Trophoblast cell (in vitro differentiated cells and primary cell): ENCODE measurements around the gene ENPP6.
A peak's percentile ranks its signal among the peaks of the same experiment; 100 is the strongest.

Experiments
- DNase-seq, 2 donors: peaks; one replicate each; pipeline ENCODE4 v3.0.0-alpha.2; 2016
- H2AFZ ChIP-seq: 2 replicates; pipeline ENCODE4 v1.6.1; 2013; ENCODE audit warnings: low read length, moderate library complexity, mild to moderate bottlenecking; ENCODE audit not compliant: insufficient read depth, poor library complexity
- H2AK5ac ChIP-seq: 2 replicates; pipeline ENCODE4 v1.6.1; 2013; ENCODE audit warnings: mild to moderate bottlenecking, low read length
- H2BK120ac ChIP-seq: 2 replicates; pipeline ENCODE4 v1.6.1; 2013; ENCODE audit warnings: low read length, mild to moderate bottlenecking, moderate library complexity; ENCODE audit not compliant: insufficient read depth, poor library complexity
- H2BK12ac ChIP-seq: 2 replicates; pipeline ENCODE4 v1.6.1; 2013; ENCODE audit warnings: mild to moderate bottlenecking, low read length, moderate library complexity
- H2BK5ac ChIP-seq: 2 replicates; pipeline ENCODE4 v1.6.1; 2013; ENCODE audit warnings: low read length, low read depth, moderate library complexity, mild to moderate bottlenecking; ENCODE audit not compliant: poor library complexity
- H3K14ac ChIP-seq: 2 replicates; pipeline ENCODE4 v1.6.1; 2013; ENCODE audit warnings: mild to moderate bottlenecking, low read length
- H3K18ac ChIP-seq: 2 replicates; pipeline ENCODE4 v1.6.1; 2013; ENCODE audit warnings: mild to moderate bottlenecking, low read length
- H3K23ac ChIP-seq: 2 replicates; pipeline ENCODE4 v1.6.1; 2013; ENCODE audit warnings: low read length
- H3K27ac ChIP-seq: 2 replicates; pipeline ENCODE4 v1.5.1; 2013; ENCODE audit warnings: low read depth, mild to moderate bottlenecking, inconsistent platforms, low read length, moderate library complexity
- H3K27me3 ChIP-seq: 2 replicates; pipeline ENCODE4 v1.6.1; 2013; ENCODE audit warnings: inconsistent platforms, mild to moderate bottlenecking, low read length, moderate library complexity; ENCODE audit not compliant: insufficient read depth
- H3K36me3 ChIP-seq, 2 experiments: 1 replicate in 1 of 2; 2 replicates in 1 of 2; pipeline ENCODE4 v1.6.1; 2013; ENCODE audit warnings: low read length in 2 of 2, mild to moderate bottlenecking in 2 of 2, moderate library complexity in 1 of 2; ENCODE audit not compliant: insufficient read depth in 2 of 2, control insufficient read depth in 1 of 2
- H3K4ac ChIP-seq: 2 replicates; pipeline ENCODE4 v1.6.1; 2013; ENCODE audit warnings: low read depth, mild to moderate bottlenecking, low read length, moderate library complexity
- H3K4me1 ChIP-seq, 2 experiments: 1 replicate in 1 of 2; 2 replicates in 1 of 2; pipeline ENCODE4 v1.6.1; 2013; ENCODE audit warnings: low read length in 2 of 2, mild to moderate bottlenecking in 2 of 2, moderate library complexity in 1 of 2; ENCODE audit not compliant: insufficient read depth in 2 of 2, control insufficient read depth in 1 of 2
- H3K4me2 ChIP-seq: 2 replicates; pipeline ENCODE4 v1.6.1; 2013; ENCODE audit warnings: inconsistent platforms, mild to moderate bottlenecking, low read length, moderate library complexity
- H3K4me3 ChIP-seq: 2 replicates; pipeline ENCODE4 v1.5.1; 2013; ENCODE audit warnings: mild to moderate bottlenecking, low read depth, low read length, inconsistent platforms
- H3K79me1 ChIP-seq: one replicate; pipeline ENCODE4 v1.6.1; 2013; ENCODE audit warnings: low read length
- H3K79me2 ChIP-seq: 2 replicates; pipeline ENCODE4 v1.6.1; 2013; ENCODE audit warnings: low read length, mild to moderate bottlenecking; ENCODE audit not compliant: control insufficient read depth, insufficient read depth, poor library complexity
- H3K9ac ChIP-seq: 2 replicates; pipeline ENCODE4 v1.6.1; 2013; ENCODE audit warnings: mild to moderate bottlenecking, low read length
- H3K9me3 ChIP-seq: 2 replicates; pipeline ENCODE4 v1.6.1; 2013; ENCODE audit warnings: low read depth, mild to moderate bottlenecking, control low read depth, inconsistent platforms, low read length; ENCODE audit not compliant: insufficient read depth
- H4K12ac ChIP-seq: 2 replicates; pipeline ENCODE4 v1.6.1; 2013; ENCODE audit warnings: low read depth, mild to moderate bottlenecking, low read length, moderate library complexity
- H4K8ac ChIP-seq: 2 replicates; pipeline ENCODE4 v1.6.1; 2013; ENCODE audit warnings: low read depth, mild to moderate bottlenecking, low read length, moderate library complexity
- H4K91ac ChIP-seq: one replicate; pipeline ENCODE4 v1.6.1; 2013; ENCODE audit warnings: low read depth, mild to moderate bottlenecking, low read length, moderate library complexity
- WGBS: extraction: QIAGEN DNeasy Blood & Tissue Kit; methylation state at CpG from one replicate; pipeline ENCODE4 v1.1.7; 2013; ENCODE audit warnings: missing lambda C conversion rate; ENCODE audit not compliant: insufficient read length, insufficient coverage; ENCODE audit errors: extremely low coverage; 5-methylcytosine and 5-hydroxymethylcytosine counted together

The ENPP6 gene

DNA sequence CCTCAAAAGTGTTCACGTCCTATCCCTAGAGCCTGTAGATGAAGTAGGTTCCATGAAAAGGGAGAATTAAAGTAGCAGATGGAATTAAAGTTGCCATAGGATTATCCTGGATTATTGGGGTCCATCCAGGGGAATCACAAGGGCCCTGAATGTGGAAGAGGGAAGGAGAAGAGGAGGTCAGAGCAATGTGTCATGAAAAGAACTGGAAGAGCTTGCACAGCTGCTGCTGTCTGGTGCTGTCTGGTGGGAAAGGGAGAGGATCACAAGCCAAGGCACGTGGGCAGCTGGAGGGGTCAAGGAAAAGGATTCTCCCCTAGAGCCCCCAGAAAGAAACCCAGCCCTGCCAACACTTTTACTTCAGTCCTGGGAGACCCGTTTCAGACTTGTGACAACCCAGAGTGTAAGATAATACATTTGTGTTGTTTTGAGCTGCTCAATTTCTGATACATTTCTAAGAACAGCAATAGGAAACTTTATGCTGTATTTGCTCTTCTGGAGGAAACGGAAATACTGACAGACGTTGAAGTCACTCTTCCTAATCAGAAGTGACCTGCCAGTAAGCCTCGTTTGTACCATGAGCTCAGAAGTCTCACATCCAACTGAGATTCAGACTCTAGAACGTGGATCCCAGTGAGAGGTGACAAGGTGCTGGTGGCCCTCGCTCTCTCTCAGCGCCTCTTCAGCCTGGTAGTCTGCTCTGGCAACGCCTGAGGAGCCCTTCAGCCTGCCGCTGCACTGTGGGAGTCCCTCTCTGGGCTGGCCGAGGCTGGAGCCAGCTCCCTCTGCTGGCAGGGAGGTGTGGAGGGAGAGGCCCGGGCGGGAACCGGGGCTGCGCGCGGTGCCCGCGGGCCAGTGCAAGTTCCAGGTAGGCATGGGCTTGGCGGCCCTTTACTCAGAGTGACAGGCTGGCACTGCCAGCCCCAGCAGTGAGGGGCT, 34.7 kb upstream of the ENPP6 start:
- no peak overlapping the region for H3K27ac ChIP-seq
- H3K4me1 ChIP-seq: no peaks in the 10 kb centered on the region
- H2BK5ac ChIP-seq: no peak overlapping the region
- H3K79me1 ChIP-seq: peaks cover 3% of the 10 kb centered on the region
- H3K4ac ChIP-seq: no peak overlapping the region
- no peak overlapping the region for H3K4me3 ChIP-seq
- no peak for DNase-seq
- H2AK5ac ChIP-seq: no peak overlapping the region
- H3K9me3 ChIP-seq: peaks cover 7% of the 10 kb centered on the region
- H3K9ac ChIP-seq: no peak overlapping the region
- H2BK12ac ChIP-seq: no peak overlapping the region
- no peak overlapping the region for H4K8ac ChIP-seq
- no peak overlapping the region for H3K23ac ChIP-seq
- no peak overlapping the region for H2BK120ac ChIP-seq
- H3K14ac ChIP-seq: no peak overlapping the region
- no peaks in the 10 kb centered on the region for H3K27me3 ChIP-seq
- H3K18ac ChIP-seq: no peak overlapping the region
- no peaks in the 10 kb centered on the region for H3K36me3 ChIP-seq
- WGBS: no CpG with 5 or more reads among the region's 21 CpGs
- no peak overlapping the region for H4K91ac ChIP-seq
- H3K4me2 ChIP-seq: no peak overlapping the region
- no peak overlapping the region for H2AFZ ChIP-seq
- no peaks in the 10 kb centered on the region for H3K79me2 ChIP-seq
- H4K12ac ChIP-seq: no peak overlapping the region

DNA sequence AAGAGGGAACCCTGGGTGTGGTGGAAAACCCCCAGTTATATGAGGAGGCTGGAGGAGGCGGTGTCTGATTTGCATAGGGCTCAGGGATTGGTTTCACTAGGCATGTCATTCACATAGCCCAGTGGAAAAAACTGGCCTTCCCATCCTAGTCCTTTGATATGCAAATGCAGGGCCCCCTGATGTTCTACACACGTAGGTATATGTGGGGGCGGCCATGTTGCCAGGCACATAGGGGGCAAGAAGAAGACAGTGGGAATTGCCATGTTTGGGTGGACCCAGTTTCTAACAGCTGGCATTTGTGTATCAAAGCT, 34.0 kb upstream of the ENPP6 start:
- peaks cover 3% of the 10 kb centered on the region for H3K79me1 ChIP-seq

DNA sequence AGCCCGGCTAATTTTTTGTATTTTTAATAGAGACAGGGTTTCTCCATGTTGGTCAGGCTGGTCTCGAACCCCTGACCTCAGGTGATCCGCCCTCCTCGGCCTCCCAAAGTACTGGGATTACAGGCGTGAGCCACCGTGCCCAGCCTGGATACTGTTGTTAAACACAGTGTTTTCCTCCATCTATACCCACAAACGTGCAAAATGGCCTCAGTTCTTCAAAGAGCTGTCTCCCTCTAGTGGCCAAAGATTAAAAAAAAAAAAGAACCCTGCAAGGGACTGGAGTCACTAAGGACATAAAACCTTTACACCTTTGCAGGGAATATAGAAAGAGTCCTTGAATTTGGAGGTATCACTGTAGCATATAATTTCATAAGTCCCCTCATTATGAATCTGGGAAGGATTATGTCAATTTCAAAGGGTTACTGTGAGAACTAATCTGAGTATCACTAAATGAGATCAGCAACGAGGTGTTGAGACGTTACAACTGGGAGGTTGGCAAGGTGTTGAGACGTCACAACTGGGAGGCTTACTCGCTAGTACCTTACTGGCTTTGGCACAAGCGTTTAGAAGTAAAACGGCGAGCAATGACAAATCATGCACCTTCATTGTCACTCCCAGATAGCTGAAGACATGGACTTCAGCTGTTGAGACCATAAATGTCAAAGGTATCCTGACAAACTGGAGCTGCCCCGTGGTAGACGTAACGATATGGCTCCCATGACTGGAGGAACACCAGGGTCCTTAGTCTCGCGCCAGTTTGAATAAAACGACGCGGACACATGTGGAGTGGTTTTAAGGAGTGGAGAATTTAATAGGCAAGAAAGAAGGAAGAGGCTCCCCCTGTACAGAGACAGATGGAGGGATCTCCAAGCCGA, 33.4 kb upstream of the ENPP6 start:
- H2AFZ ChIP-seq: no peak overlapping the region
- no peak overlapping the region for H4K12ac ChIP-seq
- peaks cover 7% of the 10 kb centered on the region for H3K9me3 ChIP-seq
- no peak overlapping the region for H2BK5ac ChIP-seq
- peak; percentile 14 to 87 for DNase-seq
- H3K4me2 ChIP-seq: no peak overlapping the region
- H3K14ac ChIP-seq: no peak overlapping the region
- H3K18ac ChIP-seq: no peak overlapping the region
- no peak overlapping the region for H3K4me3 ChIP-seq
- H3K79me1 ChIP-seq: peaks cover 3% of the 10 kb centered on the region
- WGBS: no CpG with 5 or more reads among the region's 23 CpGs
- H3K27me3 ChIP-seq: no peaks in the 10 kb centered on the region
- H4K8ac ChIP-seq: no peak overlapping the region
- no peak overlapping the region for H4K91ac ChIP-seq
- no peaks in the 10 kb centered on the region for H3K36me3 ChIP-seq
- H2BK120ac ChIP-seq: no peak overlapping the region
- no peak overlapping the region for H3K27ac ChIP-seq
- H3K23ac ChIP-seq: no peak overlapping the region
- H2BK12ac ChIP-seq: peak overlapping the region; percentile 81
- no peak overlapping the region for H2AK5ac ChIP-seq
- H3K9ac ChIP-seq: no peak overlapping the region
- no peak overlapping the region for H3K4ac ChIP-seq
- H3K4me1 ChIP-seq: no peaks in the 10 kb centered on the region
- no peaks in the 10 kb centered on the region for H3K79me2 ChIP-seq

More for the DNA sequence above, 34.0 kb upstream of the ENPP6 start:
- no peak overlapping the region for H2BK5ac ChIP-seq
- no peak overlapping the region for H3K23ac ChIP-seq
- H3K27ac ChIP-seq: no peak overlapping the region
- no peak overlapping the region for H3K4me2 ChIP-seq
- no peak overlapping the region for H3K4me3 ChIP-seq
- no peak overlapping the region for H3K14ac ChIP-seq
- no peak overlapping the region for H3K18ac ChIP-seq
- peaks cover 7% of the 10 kb centered on the region for H3K9me3 ChIP-seq
- H3K27me3 ChIP-seq: no peaks in the 10 kb centered on the region
- no CpG with 5 or more reads among the region's 3 CpGs for WGBS
- H3K4ac ChIP-seq: no peak overlapping the region
- no peaks in the 10 kb centered on the region for H3K79me2 ChIP-seq
- no peak overlapping the region for H4K12ac ChIP-seq
- no peak overlapping the region for H3K9ac ChIP-seq
- no peak overlapping the region for H4K8ac ChIP-seq
- no peaks in the 10 kb centered on the region for H3K4me1 ChIP-seq
- no peak overlapping the region for H2AK5ac ChIP-seq
- no peaks in the 10 kb centered on the region for H3K36me3 ChIP-seq
- no peak for DNase-seq
- H4K91ac ChIP-seq: no peak overlapping the region
- no peak overlapping the region for H2AFZ ChIP-seq
- no peak overlapping the region for H2BK120ac ChIP-seq
- H2BK12ac ChIP-seq: no peak overlapping the region

DNA sequence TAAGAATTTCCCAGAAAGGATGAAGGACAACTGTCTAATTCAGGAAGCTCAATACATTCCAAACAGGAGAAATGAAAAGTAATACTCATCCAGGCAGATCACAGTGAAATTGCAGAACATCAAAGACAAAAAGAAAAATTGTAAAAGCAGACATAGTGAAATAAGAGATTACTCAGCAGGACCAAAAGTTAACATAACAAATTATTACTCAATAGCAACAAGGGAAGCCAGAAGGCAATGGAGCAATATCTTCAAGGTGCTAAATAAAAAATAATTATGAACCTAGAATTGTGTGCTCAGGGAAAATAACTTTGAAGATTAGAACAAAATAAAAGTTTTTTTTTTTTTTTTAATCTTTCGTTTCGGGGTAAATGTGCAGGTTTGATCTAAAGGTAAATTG, 30.5 kb upstream of the ENPP6 start:
- H3K79me1 ChIP-seq: peaks cover 6% of the 10 kb centered on the region
- H3K18ac ChIP-seq: no peak overlapping the region
- H4K91ac ChIP-seq: no peak overlapping the region
- no peak overlapping the region for H3K14ac ChIP-seq
- H3K27me3 ChIP-seq: no peaks in the 10 kb centered on the region
- peaks cover 0 to 4% of the 10 kb centered on the region in 2 experiments for H3K4me1 ChIP-seq
- no peaks in the 10 kb centered on the region for H3K36me3 ChIP-seq
- no peaks in the 10 kb centered on the region for H3K79me2 ChIP-seq
- no peak overlapping the region for H3K9ac ChIP-seq
- no peak overlapping the region for H3K4me2 ChIP-seq
- no peak overlapping the region for H3K27ac ChIP-seq
- H3K9me3 ChIP-seq: peaks cover 4% of the 10 kb centered on the region
- H2BK120ac ChIP-seq: no peak overlapping the region
- H3K4ac ChIP-seq: no peak overlapping the region
- H3K4me3 ChIP-seq: no peak overlapping the region
- H2BK12ac ChIP-seq: no peak overlapping the region
- H2AFZ ChIP-seq: no peak overlapping the region
- no peak overlapping the region for H3K23ac ChIP-seq
- no CpG with 5 or more reads among the region's 2 CpGs for WGBS
- H2AK5ac ChIP-seq: no peak overlapping the region
- DNase-seq: no peak
- no peak overlapping the region for H4K8ac ChIP-seq
- H2BK5ac ChIP-seq: no peak overlapping the region
- H4K12ac ChIP-seq: no peak overlapping the region
